Stimulated activated CD8-positive, alpha-beta memory T cell treated with anti-CD3 and anti-CD28 coated beads, Interleukin-7, amount 100 ng/mL, for 48 hours (primary cell): ENCODE data around the gene MCC.

Source experiments
- DNase-seq, 2 donors: peaks; one replicate each; pipeline ENCODE4 v3.0.0-alpha.2; 2020; ENCODE audit warnings: low read depth in 1 of 2; ENCODE audit errors: extremely low read depth in 1 of 2

The MCC gene

DNA sequence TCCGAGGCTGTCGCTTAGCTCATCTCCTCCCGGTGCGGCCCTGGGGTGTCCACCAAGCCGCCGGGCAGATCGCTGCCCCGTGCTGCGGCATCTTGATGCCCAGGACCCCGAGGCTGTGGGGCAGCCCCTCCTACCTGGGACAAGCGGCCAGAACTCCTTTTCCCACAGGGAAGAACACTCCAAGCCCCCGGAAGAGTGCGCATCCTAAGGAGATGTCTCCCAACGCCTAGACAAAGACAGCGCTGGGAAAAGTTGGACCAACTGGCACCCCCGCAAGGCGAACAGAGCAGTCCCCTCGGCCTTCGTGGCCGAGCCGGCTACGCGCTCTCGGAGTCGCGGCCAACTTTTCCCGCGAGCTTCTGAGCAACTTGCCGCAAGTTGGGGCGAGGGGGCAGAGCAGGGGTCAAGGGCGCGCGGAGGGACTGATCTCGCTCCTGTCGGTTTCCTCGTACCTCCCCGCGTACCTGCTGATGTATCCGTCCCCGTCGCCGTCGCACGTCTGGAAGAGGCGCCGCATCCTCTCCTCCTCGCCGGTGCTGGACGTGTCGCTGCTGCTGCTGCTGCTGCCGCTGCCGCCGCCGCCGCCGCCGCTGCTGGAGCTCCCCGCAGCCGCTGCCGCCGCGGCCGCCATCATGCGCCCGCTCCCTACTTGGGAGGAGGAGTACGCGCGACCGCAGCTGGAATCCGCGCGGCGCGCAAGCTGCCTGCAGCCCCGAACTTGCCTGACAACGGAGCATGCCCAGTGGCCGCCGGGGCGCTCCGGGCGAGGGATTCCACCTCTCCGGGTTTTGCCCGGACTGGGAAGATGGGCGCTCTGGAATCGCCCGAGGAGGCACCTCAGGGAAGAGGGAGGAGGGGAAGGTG lies at the start of gene MCC:
TSS of gene MCC (minus strand) at position 673 of the 864 bp plus-strand sequence.
- DNase-seq: no peak

DNA sequence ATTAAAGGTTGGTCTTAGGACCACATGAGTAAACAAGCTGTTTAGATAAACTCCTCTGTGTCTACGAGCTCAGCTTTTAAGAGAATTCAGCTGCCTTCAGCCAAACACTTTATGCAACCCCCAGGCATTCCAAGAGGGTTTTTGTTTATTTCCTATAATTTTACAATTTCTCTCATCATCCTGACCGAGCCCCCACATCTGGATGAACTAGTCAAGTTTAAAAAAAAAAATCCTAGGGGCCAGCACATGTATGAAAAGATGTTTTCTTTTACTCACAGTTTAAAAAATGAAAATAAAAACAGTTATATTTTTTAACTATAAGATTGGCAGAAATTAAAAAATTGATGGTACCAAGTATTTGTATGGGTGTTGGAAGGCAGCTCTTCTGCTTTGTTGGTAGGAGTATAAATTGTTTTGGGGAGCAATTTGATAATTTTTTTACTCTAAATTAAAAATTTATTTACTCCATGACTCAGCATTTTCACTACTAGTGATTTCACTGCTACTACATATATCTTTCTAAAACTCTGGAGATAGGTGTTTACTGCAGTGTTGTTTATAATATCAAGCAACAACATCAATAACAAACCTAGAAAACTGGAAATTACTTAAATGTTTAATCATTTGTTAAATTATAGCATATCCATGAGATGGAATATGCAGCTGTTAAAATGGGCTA lies 43.4 kb upstream of the MCC start:
- DNase-seq: no peak

DNA sequence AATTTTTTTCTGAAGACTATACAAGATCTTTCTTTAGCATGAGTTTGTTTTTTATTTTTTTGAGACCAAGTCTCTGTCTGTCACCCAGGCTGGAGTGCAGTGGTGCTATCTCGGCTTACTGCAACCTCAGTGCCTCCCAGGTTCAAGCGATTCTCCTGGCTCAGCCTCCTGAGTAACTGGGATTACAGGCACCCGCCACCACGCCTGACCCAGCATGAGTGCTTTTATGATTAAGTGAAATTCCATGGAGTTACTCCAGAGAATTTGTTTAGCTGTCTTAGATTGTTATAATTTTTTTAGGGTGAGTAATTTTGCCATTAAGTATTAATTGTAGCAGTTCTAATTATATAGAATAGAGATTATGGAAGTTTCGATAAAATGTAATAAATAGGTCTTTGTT lies 39.5 kb upstream of the MCC start:
- DNase-seq: no peak

DNA sequence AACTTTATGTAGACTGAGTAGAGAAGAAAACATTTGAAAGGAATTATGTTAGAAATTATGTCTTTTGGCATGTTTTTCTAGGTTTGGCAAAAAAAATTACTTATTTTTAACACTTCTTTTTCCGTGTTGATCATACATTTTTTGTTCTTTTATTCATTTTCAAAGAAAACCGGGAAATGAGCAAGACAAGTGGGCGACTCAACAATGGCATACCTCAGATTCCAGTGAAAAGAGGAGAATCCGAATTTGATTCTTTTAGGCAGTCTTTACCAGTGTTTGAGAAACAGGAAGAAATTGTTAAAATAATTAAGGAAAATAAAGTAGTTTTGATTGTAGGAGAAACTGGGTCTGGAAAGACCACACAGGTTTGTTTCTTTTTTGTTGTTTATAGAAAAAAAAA lies 38.2 kb upstream of the MCC start:
- no peak for DNase-seq

DNA sequence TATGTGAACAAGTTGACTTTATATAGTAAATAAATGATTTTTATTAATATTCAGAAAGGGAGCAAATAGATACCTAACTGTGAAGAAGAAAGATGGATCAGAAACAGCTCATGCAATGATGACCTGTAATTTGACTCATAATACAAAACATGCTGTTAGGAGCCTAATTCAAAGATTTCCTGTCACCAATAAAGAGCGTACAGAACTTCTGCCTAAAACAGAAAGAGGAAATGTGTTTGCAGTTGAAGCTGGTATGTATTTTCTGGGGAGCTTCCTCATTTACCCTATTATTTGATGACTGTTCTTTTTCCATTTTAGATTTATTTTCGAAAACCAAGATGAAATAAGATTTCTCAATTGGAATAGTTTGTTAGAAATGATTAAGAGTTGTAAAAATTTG lies 36.7 kb upstream of the MCC start:
- DNase-seq: no peak

DNA sequence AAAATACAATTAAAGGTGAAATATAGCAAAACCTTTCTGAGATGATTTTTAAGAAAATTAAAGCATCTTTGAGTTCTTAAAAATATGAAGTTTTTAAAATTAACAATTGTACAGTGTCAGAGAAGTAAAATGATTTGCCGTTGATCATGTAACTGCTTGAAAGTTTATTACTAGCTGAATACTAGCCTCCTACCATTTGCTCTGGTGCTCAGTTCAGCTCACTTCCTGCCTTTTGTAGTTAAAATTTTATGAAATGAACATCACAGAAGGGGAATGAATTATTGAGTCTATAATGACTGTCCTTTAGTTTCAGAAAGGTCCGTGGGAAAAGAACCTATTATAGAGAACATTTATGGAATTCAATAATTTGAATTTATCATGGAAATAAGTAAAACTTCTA lies 34.9 kb upstream of the MCC start:
- no peak for DNase-seq

DNA sequence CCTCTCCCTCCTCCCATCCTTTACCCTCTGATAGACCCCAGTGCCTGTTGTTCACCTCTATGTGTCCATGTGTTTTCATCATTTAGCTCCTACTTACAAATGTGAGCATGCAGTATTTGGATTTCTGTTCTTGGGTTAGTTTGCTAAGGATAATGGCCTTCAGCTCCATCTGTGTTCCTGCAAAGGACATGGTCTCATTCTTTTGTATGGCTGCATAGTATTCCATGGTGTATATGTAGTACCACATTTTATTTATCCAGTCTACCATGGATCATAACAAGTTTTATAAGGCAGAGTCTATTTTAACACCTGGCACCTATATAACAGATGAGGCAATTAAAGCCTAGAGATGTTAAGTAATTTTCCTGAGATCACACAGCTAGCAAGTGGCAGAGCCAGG lies 32.6 kb upstream of the MCC start:
- no peak for DNase-seq

DNA sequence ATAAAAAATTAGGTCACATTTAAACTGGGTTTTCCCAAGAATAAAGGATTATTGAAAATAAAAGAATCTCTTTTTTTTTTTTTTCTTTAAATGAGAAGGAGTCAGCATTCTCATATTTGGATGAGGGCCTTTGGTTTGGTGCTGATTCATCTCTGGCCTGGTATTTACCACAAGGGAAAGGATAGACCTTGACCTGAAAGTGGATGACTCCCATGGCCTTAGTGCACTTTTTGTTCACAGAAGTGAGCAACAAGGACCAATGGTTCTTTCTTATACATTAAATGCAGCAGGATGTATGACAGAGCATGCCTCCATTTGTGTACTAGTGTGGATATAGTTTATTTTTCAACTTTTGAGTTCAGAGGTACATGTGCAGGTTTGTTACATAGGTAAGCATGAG lies 32.2 kb upstream of the MCC start:
- peak in 1 of 2 donors; percentile 35 for DNase-seq

DNA sequence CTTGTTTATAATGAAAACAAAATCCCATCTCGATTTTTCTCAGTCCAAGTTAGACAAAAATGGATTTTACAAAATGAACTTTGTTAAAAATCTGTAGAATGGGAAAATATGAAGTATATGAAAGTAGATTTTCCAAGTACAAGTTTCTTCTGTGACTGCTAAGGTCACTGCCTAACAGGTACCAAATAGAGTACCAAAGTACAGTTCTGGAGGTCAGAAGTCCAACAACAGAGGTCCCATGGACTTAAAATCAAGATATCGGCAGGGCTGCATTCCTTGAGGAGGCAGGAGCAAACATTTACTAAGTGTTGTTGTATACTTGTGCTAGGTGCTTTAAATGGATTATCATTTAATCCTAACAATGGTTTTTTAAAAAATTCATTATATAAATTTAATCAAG lies 31.2 kb upstream of the MCC start:
- DNase-seq: no peak

DNA sequence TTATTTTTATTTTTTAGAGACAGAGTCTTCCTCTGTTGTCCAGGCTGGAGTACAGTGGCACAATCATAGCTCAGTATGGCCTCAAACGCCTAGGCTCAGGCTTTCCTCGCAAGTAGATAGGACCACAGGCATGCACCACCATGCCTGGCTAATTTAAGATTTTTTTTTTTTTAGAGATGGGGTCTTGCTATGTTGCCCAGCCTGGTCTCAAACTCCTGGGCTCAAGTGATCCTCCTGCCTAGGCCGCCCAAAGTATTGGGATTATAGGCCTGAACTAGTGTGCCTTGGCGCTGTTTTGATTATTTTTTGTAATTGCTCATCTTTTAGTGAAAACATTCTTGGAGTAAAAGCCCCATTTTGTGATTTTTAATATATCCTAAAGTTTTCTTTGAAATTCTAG lies 30.6 kb upstream of the MCC start:
- DNase-seq: no peak

DNA sequence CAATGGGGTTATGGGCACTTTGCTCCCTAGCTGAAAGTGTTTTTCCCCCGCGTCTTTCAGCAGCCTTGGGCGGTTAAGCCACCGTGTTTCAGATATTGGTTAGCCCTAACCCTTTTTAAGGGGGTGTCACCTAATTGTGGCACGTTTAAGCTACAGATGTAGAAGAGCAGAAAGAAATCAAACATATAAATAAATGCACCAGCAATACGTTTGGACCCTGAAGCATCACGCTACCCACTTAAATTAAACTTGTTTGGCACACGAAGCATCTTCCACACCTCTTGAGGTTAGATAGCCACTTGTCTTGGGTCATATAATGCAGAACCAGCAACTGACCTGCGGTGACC lies 26.0 kb upstream of the MCC start:
- no peak for DNase-seq

DNA sequence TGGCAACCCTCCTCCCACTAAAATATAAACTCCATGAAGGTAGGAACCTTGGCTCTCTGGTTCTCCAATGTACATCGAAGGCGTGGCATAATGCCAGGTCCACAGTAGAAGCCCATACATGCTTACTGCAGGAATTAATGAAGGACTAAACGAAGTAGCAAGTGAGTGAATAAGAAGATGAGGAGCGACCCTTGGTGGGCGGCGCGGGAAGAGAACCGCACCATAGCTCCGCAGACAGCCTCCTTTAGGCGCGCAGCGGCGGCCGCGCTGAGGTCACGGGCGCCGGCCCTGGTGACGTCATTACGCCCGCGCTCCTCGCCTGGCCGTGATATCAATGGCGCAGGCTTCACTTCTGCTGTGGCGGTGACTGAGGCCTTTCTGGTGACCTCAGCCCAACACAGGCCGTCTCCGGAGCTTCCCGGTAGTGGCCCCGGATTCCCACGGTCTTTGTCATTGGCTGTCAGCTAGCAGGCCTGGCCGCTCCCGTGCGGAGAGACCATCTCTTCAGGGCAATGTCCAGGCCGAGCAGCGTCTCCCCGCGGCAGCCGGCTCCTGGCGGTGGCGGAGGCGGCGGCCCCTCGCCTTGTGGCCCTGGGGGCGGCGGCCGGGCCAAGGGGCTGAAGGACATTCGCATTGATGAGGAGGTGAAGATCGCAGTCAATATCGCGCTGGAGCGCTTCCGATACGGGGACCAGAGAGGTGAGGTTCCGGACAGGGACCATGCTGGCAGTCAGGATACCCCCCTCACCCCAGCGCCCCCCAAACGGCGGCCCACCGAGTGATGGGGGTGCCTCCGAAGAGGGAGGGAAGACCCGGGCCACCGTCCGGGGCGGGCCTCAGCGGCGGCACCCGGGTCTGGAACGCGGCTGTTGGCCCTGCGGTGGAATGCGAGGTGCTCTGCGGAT lies 25.4 kb upstream of the MCC start, which contains the start of gene YTHDC2:
TSS of gene YTHDC2 (plus strand) at position 311 of the 905 bp plus-strand sequence. CDS start at position 513, 202 bp downstream.
- DNase-seq: peak; percentile 76 to 81

DNA sequence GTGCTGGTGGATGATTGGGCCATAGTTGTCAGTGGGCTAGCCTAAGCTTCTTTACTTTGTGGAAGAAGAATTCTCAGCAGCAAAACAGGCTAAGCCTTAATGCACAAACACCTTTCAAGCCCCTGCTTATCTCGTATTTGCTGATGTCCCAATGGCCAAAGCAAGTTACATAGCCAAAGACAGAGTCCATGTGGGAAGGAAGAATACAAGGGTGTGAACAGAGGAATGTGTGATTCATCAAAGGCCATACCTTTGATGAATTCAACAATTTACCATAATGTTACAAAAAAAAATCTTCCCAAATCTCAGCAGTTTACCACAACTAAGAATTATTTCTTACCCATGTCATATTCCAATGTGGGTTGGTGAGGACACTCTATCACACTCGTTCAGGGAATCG lies 24.1 kb upstream of the MCC start:
- DNase-seq: no peak

DNA sequence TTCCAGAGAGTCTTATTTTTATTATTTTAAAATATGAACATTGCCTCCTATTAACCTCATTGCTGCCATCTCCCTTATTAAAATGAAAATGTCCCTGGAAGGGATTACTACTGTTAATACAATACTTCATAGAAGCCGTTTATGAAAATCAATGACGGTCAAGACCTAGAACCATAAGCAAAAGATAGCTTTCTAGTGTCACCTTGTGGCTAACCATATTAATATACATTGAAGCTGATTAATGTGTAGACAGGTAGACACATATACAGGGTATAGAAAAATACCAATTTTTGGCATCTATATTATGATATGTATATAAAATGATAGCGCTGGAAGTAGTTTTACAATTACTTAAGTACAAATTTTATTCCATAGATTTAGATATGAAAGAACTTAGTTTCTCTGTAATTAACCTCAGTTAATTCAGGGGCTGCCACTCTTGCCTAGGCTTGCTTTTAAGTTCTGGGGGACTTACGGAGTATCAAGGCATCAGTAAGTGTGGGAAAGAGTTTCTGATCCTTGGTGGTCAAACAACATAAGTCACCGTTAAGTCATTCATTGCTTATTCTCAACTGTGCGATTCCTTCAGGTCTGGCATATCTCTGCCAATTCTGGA lies 22.7 kb upstream of the MCC start:
- DNase-seq: no peak

DNA sequence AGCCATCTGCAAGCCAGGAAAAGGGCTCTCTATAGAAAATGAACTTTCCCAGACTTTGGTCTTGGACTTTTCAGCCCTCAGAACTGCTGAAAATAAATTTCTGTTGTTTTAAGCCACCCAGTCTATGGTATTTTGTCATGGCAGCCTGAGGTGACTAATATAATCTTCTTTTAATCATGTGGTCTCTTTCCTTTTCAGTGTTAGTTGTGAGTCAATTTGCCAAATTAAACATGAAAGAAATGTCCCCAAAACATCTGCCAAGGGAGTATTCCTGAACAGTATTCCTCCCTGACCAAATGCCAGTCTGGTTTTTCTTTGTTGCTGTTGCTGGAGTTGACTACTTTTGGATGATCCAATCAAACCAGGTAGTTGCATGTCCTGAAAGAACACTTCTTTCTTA lies 20.5 kb upstream of the MCC start:
- no peak for DNase-seq

DNA sequence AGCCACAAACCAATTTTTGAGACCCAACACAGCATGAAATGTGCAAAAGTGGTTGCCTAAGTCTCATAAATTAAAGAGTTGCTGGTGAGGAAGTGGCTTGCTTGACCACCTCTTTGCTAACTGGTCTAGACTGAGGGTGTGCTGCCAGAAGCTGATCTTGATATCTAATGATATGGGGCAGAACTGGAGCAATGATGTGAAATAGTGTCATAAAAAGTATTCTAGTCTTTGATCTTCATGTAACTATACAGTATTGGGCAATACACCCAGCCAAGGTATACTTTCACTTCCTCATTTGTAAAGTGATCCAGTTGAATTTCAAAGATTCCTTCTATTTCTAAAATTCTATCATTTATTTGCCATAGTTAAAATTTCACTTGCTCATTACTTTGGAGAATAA lies 19.3 kb upstream of the MCC start:
- DNase-seq: no peak

DNA sequence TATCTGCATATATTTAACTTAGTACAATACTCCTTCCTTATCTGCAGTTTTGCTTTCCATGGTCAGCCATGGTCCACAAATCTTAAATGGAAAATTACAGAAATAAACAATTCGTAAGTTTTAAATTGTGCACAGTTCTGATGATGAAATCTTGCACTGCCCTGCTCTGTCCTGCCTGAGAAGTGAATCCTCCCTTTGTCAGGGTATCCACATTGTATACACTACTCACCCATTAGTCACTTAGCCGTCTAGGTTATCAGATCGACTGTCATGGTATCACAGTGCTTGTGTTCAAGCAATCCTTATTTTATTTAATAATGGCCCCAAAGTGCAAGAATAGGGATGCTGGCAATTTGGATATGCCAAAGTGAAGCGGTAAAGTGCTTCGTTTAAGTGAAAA lies 16.9 kb upstream of the MCC start:
- DNase-seq: no peak

DNA sequence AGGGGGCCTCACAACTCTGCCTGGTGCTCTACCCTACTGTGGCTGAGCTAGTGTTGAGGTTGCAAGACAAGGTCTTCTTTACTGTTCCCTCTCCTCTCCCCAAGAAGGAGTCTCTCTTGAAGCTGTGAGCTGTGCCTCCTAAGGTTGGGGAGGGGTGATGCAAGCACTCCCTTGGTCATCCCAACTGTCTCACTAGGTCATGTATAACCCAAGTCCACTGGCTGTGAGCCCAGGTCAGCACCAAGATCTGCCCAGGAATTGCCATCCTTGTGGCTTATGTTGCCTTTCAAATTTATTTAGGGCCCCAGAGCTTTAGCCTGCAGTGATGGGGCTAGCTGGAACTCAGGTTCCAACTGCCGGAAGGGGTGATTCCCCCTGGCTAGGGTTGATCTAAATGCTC lies 14.9 kb upstream of the MCC start:
- DNase-seq: no peak

DNA sequence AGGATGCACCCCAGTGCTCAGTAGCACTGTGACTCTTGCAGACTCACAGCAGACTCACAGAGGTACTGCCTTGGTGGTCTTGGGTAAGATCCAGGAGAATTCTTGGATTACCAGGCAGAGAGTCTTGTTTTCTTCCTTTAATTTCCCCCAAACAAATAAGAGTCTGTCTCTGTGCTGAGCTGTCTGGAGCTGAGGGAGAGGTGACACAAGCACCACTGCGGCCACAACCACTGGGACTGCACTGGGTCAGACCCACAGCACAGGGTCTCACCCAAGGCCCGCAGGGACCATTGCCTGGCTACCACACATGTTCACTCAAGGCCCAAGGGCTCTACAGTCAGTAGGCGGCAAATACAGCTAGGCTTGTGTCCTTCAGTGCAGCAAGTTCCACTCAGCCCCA lies 13.8 kb upstream of the MCC start:
- DNase-seq: no peak

DNA sequence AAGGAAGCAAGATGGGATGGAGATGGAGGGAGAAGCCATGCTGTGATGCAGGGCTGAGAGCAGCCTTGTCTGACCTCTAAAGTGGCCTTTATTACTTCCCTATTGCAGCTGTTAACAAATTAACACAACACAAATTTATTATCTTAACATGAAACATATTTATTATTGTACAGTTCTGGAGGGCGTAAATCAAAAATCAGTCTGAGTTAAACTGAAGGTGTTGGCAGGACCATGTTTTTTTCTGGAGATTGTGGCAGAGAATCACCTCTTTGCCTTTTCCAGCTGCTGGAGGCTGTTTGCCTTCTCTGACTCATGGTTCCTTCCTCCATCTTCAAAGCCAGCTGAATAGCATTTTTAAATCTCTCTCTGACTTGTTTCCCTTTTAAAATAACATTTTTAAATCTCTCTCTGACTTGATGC lies 7.2 kb upstream of the MCC start:
- DNase-seq: no peak

DNA sequence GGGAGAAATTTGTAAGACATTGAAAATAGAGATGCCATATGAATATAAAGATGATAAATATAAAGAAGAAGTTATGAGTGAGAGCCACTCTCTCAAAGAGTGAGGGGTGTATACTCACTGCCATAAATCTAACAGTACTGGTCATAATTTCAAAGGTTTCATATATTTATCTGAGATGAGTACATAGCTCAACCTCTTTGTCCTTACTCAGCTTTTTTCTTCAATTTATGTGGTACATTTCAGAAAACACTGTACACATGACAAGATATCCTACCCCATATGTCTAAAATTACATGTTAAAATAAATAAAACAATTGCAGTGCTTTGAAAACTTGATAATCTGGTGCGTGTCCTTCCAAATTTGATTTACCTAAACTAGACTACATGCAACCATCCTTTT lies 5.2 kb upstream of the MCC start:
- no peak for DNase-seq
